ENCODE data around the gene RUBCNL.

Gene RUBCNL

DNA sequence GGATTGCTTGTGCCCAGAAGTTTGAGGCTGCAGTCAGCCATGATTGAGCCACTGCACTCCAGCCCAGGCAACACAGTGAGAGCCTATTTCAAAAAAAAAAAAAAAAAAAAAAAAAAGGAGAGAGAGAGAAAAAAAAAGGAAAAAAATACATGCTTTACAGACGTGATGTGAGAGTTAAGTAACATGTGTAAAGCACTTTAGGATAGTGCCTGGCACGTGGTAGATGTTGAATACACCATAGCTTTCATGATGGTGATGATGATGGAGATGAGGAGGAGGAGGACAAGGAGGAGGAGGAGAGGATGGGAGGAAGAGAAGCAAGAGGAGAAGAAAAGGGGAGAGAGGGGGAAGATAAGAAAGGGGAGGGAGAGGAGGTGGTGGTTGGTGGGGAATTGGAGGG is 15.1 kb upstream of the RUBCNL start:
- TF ChIP-seq TAF1 (IDR thresholded peaks at IDR 0.05; ENCODE audit: borderline replicate concordance, insufficient read depth, low read length) (no peak), POLR2AphosphoS5 (IDR thresholded peaks at IDR 0.05; ENCODE audit: low read depth, low read length) (no peak), FOXP2 (optimal IDR thresholded peaks at IDR 0.05; ENCODE audit: borderline replicate concordance, extremely low read depth, extremely low read length, insufficient read depth) (no peak), SIN3A (IDR thresholded peaks at IDR 0.05; ENCODE audit: borderline replicate concordance, insufficient read depth, low read length) (no peak)
- TF ChIP-seq, protein P1, sequence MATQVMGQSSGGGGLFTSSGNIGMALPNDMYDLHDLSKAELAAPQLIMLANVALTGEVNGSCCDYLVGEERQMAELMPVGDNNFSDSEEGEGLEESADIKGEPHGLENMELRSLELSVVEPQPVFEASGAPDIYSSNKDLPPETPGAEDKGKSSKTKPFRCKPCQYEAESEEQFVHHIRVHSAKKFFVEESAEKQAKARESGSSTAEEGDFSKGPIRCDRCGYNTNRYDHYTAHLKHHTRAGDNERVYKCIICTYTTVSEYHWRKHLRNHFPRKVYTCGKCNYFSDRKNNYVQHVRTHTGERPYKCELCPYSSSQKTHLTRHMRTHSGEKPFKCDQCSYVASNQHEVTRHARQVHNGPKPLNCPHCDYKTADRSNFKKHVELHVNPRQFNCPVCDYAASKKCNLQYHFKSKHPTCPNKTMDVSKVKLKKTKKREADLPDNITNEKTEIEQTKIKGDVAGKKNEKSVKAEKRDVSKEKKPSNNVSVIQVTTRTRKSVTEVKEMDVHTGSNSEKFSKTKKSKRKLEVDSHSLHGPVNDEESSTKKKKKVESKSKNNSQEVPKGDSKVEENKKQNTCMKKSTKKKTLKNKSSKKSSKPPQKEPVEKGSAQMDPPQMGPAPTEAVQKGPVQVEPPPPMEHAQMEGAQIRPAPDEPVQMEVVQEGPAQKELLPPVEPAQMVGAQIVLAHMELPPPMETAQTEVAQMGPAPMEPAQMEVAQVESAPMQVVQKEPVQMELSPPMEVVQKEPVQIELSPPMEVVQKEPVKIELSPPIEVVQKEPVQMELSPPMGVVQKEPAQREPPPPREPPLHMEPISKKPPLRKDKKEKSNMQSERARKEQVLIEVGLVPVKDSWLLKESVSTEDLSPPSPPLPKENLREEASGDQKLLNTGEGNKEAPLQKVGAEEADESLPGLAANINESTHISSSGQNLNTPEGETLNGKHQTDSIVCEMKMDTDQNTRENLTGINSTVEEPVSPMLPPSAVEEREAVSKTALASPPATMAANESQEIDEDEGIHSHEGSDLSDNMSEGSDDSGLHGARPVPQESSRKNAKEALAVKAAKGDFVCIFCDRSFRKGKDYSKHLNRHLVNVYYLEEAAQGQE (IDR thresholded peaks at IDR 0.05; ENCODE audit: insufficient read depth in 1 of 2, low read depth in 2 of 2, low read length in 2 of 2): no peak

DNA sequence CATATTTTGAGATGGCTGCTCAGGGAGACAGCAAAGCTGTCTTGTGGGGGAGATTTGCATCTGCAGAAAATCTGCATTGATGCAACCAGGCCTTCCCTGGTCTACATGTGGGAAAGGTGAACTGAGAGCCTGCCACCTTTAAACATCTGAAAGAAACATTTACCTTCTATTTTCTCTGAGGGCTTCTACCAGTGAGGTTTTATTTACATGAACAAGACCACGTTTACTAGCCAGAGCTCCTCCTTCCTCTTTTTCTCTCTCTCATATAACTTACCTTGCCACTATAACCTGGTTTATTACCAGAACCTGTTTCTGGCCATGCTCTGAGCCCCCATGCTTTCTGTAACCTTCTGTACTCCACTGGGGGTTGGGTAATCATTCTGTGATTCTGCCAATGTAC is 14.4 kb upstream of the RUBCNL start:
- TF ChIP-seq FOXP2 (optimal IDR thresholded peaks at IDR 0.05; ENCODE audit: borderline replicate concordance, extremely low read depth, extremely low read length, insufficient read depth) (no peak), TAF1 (IDR thresholded peaks at IDR 0.05; ENCODE audit: borderline replicate concordance, insufficient read depth, low read length) (no peak), SIN3A (IDR thresholded peaks at IDR 0.05; ENCODE audit: borderline replicate concordance, insufficient read depth, low read length) (no peak), POLR2AphosphoS5 (IDR thresholded peaks at IDR 0.05; ENCODE audit: low read depth, low read length) (no peak)
- TF ChIP-seq, protein P1 (IDR thresholded peaks at IDR 0.05; ENCODE audit: insufficient read depth in 1 of 2, low read depth in 2 of 2, low read length in 2 of 2): no peak

GRCh38 chr13:46396341-46396740 is 9.3 kb upstream of the RUBCNL start:
- no peak for TF ChIP-seq FOXP2 (optimal IDR thresholded peaks at IDR 0.05; ENCODE audit: borderline replicate concordance, extremely low read depth, extremely low read length, insufficient read depth)
- TF ChIP-seq, protein P1 (IDR thresholded peaks at IDR 0.05; ENCODE audit: insufficient read depth in 1 of 2, low read depth in 2 of 2, low read length in 2 of 2): no peak
- no peak for TF ChIP-seq SIN3A (IDR thresholded peaks at IDR 0.05; ENCODE audit: borderline replicate concordance, insufficient read depth, low read length)
- no peak for TF ChIP-seq POLR2AphosphoS5 (IDR thresholded peaks at IDR 0.05; ENCODE audit: low read depth, low read length)
- TF ChIP-seq TAF1 (IDR thresholded peaks at IDR 0.05; ENCODE audit: borderline replicate concordance, insufficient read depth, low read length): no peak

- TF ChIP-seq, protein P1 (IDR thresholded peaks at IDR 0.05; ENCODE audit: insufficient read depth in 1 of 2, low read depth in 2 of 2, low read length in 2 of 2): no peak
- TF ChIP-seq TAF1 (IDR thresholded peaks at IDR 0.05; ENCODE audit: borderline replicate concordance, insufficient read depth, low read length): no peak
- no peak for TF ChIP-seq POLR2AphosphoS5 (IDR thresholded peaks at IDR 0.05; ENCODE audit: low read depth, low read length)
- no peak for TF ChIP-seq SIN3A (IDR thresholded peaks at IDR 0.05; ENCODE audit: borderline replicate concordance, insufficient read depth, low read length)
- TF ChIP-seq FOXP2 (optimal IDR thresholded peaks at IDR 0.05; ENCODE audit: borderline replicate concordance, extremely low read depth, extremely low read length, insufficient read depth): no peak
Measured at GRCh38 chr13:46392967-46393366, 5.9 kb upstream of the RUBCNL start.
